NCI-H1092 (cell line): ENCODE results near the gene NIPBL.
"Not testable (repeated sequence)": the region's sequence is repeated elsewhere in the genome, so short reads cannot be mapped to it uniquely, and the experiment has no call there.

ENCODE experiments used
- DNase-seq: peaks from one replicate; lab custom pipeline; 2025; lab: John Stamatoyannopoulos, UW

NIPBL gene

DNA sequence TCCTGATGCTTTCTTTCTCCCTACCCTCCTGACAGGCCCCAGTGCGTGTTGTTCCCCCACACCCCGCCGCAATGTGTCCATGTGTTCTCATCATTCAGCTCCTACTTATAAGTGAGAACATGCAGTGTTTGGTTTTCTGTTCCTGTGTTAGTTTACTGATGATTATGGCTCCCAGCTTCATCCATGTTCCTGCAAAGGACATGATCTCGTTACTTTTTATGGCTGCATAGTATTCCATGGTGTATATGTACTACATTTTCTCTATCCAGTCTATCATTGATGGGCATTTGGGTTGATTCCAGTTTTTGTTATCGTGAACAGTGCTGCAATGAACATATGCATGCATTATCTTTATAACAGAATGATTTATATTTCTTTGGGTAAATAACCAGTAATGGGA is 222.7 kb downstream of the NIPBL start:
- DNase-seq = not testable (repeated sequence)

GRCh38 chr5:37103302-37103701 is 226.7 kb downstream of the NIPBL start:
- DNase-seq = no peak

DNA sequence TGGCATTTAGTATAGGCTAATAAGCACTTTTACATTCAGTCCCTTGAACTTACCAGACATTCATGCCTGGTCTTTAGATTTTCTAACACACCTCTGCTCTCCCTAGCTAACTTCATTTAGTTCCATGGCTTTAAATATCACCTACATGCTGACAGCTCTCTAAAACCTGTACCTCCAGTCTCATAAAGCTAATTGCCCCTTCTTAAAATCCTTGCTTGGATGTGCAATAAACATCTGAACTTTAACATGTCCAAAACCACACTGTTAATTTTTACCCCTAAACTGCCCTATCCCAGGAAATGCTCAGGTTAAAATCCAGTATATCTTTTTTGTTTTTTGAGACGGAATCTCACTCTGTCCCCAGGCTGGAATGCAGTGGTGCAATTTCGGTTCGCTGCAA is 232.8 kb downstream of the NIPBL start:
- no peak for DNase-seq

DNA sequence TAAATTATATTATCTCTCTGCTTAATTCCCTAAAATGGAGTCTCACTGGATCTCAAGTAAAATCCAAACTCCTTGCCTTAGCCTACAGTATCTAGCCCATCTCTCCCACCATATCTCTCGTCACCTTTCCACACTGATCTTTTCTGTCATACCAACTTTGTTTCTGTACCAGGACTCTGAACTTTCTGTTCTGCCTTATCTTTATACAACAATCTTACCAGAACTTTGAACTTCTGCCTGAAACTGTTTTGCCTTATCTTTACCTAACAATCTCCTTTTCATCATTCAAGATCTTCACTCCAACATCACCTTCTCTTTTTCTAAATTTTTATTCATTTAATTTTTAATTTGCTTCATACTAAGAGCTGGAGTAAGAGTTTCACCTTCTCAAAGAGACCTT is 233.6 kb downstream of the NIPBL start:
- no peak for DNase-seq

- no peak for DNase-seq
Measured at GRCh38 chr5:37111426-37112382, 235.1 kb downstream of the NIPBL start.

DNA sequence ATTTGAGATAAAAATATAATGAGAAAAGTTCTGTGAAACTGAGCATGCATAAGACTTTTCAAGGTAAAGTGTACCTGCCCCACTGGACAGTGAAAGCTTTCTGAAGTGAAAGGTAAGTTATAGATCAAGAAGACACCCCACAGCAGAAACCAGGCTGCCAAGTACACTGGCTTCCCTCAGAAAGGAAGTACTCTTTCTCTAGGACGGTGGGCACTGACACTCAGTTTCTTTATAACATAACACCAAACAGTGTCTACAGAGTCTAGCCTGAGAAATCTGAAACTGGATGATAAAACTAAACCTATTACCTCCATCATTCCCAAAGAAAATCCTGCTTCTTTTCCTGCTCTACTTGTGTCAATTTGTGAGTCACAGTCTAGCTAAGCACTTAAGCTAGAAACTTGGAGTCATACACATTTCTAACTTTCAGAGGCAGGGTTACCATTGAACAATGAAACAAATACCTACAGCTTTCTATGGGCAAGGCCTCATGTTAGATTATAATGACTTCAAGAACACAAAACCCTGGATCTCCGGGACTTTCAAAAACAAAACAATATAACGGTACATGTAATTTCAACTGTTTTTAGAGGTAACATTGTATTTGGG is 235.9 kb downstream of the NIPBL start:
- no peak for DNase-seq
